Neural cell (in vitro differentiated cells): ENCODE data around the gene KCNQ2.

Experiments
- CTCF ChIP-seq: fragments of 450-650 bp; IDR thresholded peaks from 2 replicates; pipeline ENCODE4 v1.5.1; 2014; ENCODE audit warnings: antibody characterized with exemption, mild to moderate bottlenecking, moderate library complexity; ENCODE audit not compliant: poor library complexity, severe bottlenecking
- EP300 ChIP-seq: fragments of 450-650 bp; conservative IDR thresholded peaks from 2 replicates; pipeline ENCODE4 v1.6.1; 2014; ENCODE audit warnings: antibody characterized with exemption, mild to moderate bottlenecking, moderate library complexity; ENCODE audit not compliant: poor library complexity, severe bottlenecking
- REST ChIP-seq: IDR thresholded peaks from 2 replicates; pipeline ENCODE4 v1.6.1; 2012; ENCODE audit warnings: borderline replicate concordance

GRCh38 chr20:63363981-63364561, 108.4 kb downstream of the KCNQ2 start:
- TF ChIP-seq CTCF, result no peak
- no peak for TF ChIP-seq EP300
- TF ChIP-seq REST, result no peak
